Spleen (tissue), 11 donors: ENCODE measurements around the gene PLA2G12A. TPM values are rescaled to one million over a fixed set of nuclear protein-coding genes. Genes with fewer than 3 reads are reported as not detected.

Experiments used
- DNase-seq: peaks from one replicate; pipeline ENCODE4 v3.0.0-alpha.2; 2020
- H3K27ac ChIP-seq, 8 donors: fragments of 200-600 bp; sonication (generic) in 7 of 8; 1 replicate in 4 of 8; 2 replicates in 4 of 8; pipeline versions ENCODE4 v1.5.0 to v1.8.0; 2016 to 2021; ENCODE audit warnings: inconsistent platforms in 4 of 8, mild to moderate bottlenecking in 4 of 8, moderate library complexity in 1 of 8
- H3K27me3 ChIP-seq, 7 donors: fragments of 200-600 bp; sonication (generic) in 6 of 7; replicated peaks in 1 of 7; 1 replicate in 4 of 7; 2 replicates in 3 of 7; pipeline versions ENCODE4 v1.5.0 to v1.8.0; 2016 to 2021; ENCODE audit warnings: inconsistent platforms in 3 of 7, mild to moderate bottlenecking in 1 of 7
- H3K36me3 ChIP-seq, 6 donors: fragments of 200-600 bp; sonication (generic) in 5 of 6; 1 replicate in 4 of 6; 2 replicates in 2 of 6; pipeline versions ENCODE4 v1.5.0 to v1.8.0; 2016 to 2021; ENCODE audit warnings: inconsistent platforms in 2 of 6
- H3K4me1 ChIP-seq, 6 donors: fragments of 200-600 bp; sonication (generic) in 5 of 6; 1 replicate in 3 of 6; 2 replicates in 3 of 6; pipeline versions ENCODE4 v1.5.0 to v1.8.0; 2016 to 2021; ENCODE audit warnings: inconsistent platforms in 3 of 6
- H3K4me3 ChIP-seq, 8 donors: fragments of 200-600 bp; sonication (generic) in 7 of 8; 1 replicate in 4 of 8; 2 replicates in 4 of 8; pipeline versions ENCODE4 v1.5.0 to v1.8.0; 2016 to 2021; ENCODE audit warnings: inconsistent platforms in 4 of 8, mild to moderate bottlenecking in 4 of 8, moderate library complexity in 2 of 8
- H3K9me3 ChIP-seq, 8 donors: fragments of 200-600 bp; sonication (generic) in 7 of 8; 1 replicate in 4 of 8; 2 replicates in 4 of 8; pipeline versions ENCODE4 v1.5.0 to v1.8.0; 2016 to 2021; ENCODE audit warnings: inconsistent platforms in 4 of 8
- POLR2A ChIP-seq, 3 donors: fragments of 450-650 bp; IDR thresholded peaks; one replicate each; pipeline ENCODE4 v1.5.1; 2017; ENCODE audit warnings: antibody characterized with exemption in 3 of 3, mild to moderate bottlenecking in 1 of 3
- POLR2AphosphoS5 ChIP-seq, 3 donors: sonication (generic); formaldehyde crosslinking; IDR thresholded peaks; one replicate each; pipeline ENCODE4 v1.5.1; 2017; ENCODE audit warnings: antibody characterized with exemption in 3 of 3
- WGBS, 5 donors: extraction: QIAGEN DNeasy Blood & Tissue Kit in 3 of 5; methylation state at CpG; one replicate each; pipeline versions ENCODE4 v1.1.5 to v1.1.7; 2013 to 2018; 5-methylcytosine and 5-hydroxymethylcytosine counted together
- intact Hi-C: fragments of 100-400 bp; cut with DNase I; formaldehyde crosslinking; loops from one replicate; pipeline ENCODE4 v1.15.0; 2023; ENCODE audit warnings: low total_unique reads
- polyA plus RNA-seq, 3 donors: library from polyadenylated mRNA; stranded (reverse); fragments of 200-250 nt; gene quantifications; one replicate each; pipeline ENCODE4 v1.2.1, GENCODE V29; 2013
- total RNA-seq, 7 donors: library from RNA; depleted of rRNA in 3 of 7; stranded (reverse); fragments of >200 nt in 3 of 7; fragmentation: NEBNext Ultra II Directional in 4 of 7; extraction: Animal tissue kit (Norgen Biotek cat#: 25700) in 4 of 7; gene quantifications; one replicate each; pipeline versions ENCODE4 v1.1.0 to v1.2.1, GENCODE V29; 2016 to 2021
- TF ChIP-seq, protein P1 (sequence below), 11 experiments: fragments of 200-600 bp in 7 of 11; fragments of 450-650 bp in 4 of 11; sonication (generic) in 4 of 11; IDR thresholded peaks in 8 of 11; conservative IDR thresholded peaks in 3 of 11; 1 replicate in 7 of 11; 2 replicates in 4 of 11; pipeline versions ENCODE4 v1.4.0 to v1.8.0; 2016 to 2021; ENCODE audit warnings: antibody characterized with exemption in 11 of 11, inconsistent platforms in 4 of 11, mild to moderate bottlenecking in 1 of 11
- donor health status: healthy with polysubstance abuse.
- donor health status: DM: no; HTN: no; CAD: no; lungs with moderate emphysema.
- donor health status: DM: no; HTN: no; CAD: no.
- donor health status: Bipolar disorder and iron deficiency.
- donor health status: healthy.
- donor health status: DM: no; HTN: no; CAD: no.
- donor health status: DM: yes; HTN: yes; CAD: no.

Gene PLA2G12A
- total and polyA plus RNA-seq, 10 donors, result 2.6 to 21.4 (median 15.8) TPM

DNA sequence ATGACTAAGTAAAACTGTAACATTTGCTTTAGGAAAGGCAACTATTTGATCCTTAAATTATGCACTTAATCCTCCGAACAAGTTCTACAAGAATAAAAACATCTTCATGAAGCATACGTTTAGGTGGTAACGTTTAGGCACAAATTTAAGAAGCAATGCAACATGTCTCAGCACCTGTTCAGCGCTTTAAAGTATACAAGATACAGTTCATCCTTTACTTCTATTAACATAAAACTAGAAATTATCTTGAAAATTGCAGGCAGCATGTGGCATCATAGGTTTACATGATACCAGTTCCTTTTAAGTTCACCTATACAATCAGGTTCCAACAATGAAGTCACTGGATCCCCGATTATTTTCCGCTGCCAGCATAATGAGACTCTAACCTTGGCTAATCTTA, 1.5 kb downstream of the PLA2G12A start:
- no peaks in the 10 kb centered on the region for H3K27me3 ChIP-seq
- 86 to 92% (median 88%) methylated on average over 6 of the region's 6 CpGs for WGBS, 5 donors
- peaks cover 7 to 34% (median 22%) of the 10 kb centered on the region in 6 donors for H3K4me1 ChIP-seq
- H3K36me3 ChIP-seq, result no peaks in the 10 kb centered on the region
- H3K27ac ChIP-seq, result no peak overlapping the region
- no peaks in the 10 kb centered on the region for H3K9me3 ChIP-seq
- no peak for TF ChIP-seq POLR2AphosphoS5 (IDR thresholded peaks at IDR 0.05)
- TF ChIP-seq, protein P1, sequence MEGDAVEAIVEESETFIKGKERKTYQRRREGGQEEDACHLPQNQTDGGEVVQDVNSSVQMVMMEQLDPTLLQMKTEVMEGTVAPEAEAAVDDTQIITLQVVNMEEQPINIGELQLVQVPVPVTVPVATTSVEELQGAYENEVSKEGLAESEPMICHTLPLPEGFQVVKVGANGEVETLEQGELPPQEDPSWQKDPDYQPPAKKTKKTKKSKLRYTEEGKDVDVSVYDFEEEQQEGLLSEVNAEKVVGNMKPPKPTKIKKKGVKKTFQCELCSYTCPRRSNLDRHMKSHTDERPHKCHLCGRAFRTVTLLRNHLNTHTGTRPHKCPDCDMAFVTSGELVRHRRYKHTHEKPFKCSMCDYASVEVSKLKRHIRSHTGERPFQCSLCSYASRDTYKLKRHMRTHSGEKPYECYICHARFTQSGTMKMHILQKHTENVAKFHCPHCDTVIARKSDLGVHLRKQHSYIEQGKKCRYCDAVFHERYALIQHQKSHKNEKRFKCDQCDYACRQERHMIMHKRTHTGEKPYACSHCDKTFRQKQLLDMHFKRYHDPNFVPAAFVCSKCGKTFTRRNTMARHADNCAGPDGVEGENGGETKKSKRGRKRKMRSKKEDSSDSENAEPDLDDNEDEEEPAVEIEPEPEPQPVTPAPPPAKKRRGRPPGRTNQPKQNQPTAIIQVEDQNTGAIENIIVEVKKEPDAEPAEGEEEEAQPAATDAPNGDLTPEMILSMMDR (IDR thresholded peaks at IDR 0.05 in 8 of 11, conservative IDR thresholded peaks at IDR 0.05 in 3 of 11), result no peak
- TF ChIP-seq POLR2A (IDR thresholded peaks at IDR 0.05), result no peak
- intact Hi-C loops, result no loop called here
- DNase-seq, result no peak
- H3K4me3 ChIP-seq, result peak overlapping the region in 5 of 8 donors; percentile 80 to 95 (median 88)

- DNase-seq, result no peak
- intact Hi-C loops, result no loop called here
- 71 to 83% (median 79%) methylated on average over 2 of the region's 2 CpGs for WGBS, 5 donors
- Histone ChIP-seq H3K9me3 (no peaks in the 10 kb centered on the region), H3K27me3 (no peaks in the 10 kb centered on the region), H3K36me3 (no peaks in the 10 kb centered on the region), H3K4me3 (no peak overlapping the region), H3K4me1 (peaks cover 0 to 16% (median 3%) of the 10 kb centered on the region in 6 donors), H3K27ac (peak overlapping the region in 1 of 8 donors; percentile 8)
- TF ChIP-seq POLR2A (IDR thresholded peaks at IDR 0.05), result no peak
- TF ChIP-seq POLR2AphosphoS5 (IDR thresholded peaks at IDR 0.05), result no peak
- TF ChIP-seq, protein P1 (IDR thresholded peaks at IDR 0.05 in 8 of 11, conservative IDR thresholded peaks at IDR 0.05 in 3 of 11), result no peak
Observed at GRCh38 chr4:109723110-109723509, 6.8 kb downstream of the PLA2G12A start.

DNA sequence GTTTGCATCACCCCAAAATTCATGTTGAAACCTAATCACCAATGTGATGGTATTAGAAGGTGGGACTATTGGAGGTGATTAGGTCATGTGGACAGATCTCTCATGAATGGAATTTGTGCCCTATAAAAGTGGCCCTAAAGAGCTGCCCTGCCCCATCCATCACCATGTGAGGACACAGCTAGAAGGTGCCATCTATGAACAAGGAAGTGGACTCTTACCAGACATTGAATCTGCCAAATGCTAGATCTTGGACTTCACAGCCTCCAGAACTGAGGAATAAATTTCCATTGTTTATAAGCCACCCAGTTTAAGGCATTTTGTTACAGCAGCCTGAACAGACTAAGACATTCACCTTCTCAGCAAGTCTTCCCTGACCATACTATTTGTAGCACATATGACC, 7.5 kb downstream of the PLA2G12A start:
- TF ChIP-seq, protein P1 (IDR thresholded peaks at IDR 0.05 in 8 of 11, conservative IDR thresholded peaks at IDR 0.05 in 3 of 11), result no peak
- no peak for TF ChIP-seq POLR2A (IDR thresholded peaks at IDR 0.05)
- TF ChIP-seq POLR2AphosphoS5 (IDR thresholded peaks at IDR 0.05), result no peak
- no peak for DNase-seq
- Histone ChIP-seq H3K36me3 (peaks cover 0 to 4% (median 0%) of the 10 kb centered on the region in 6 donors), H3K4me3 (no peak overlapping the region), H3K4me1 (peaks cover 0 to 8% (median 0%) of the 10 kb centered on the region in 6 donors), H3K9me3 (no peaks in the 10 kb centered on the region), H3K27ac (no peak overlapping the region), H3K27me3 (no peaks in the 10 kb centered on the region)
- intact Hi-C loops, result no loop called here

GRCh38 chr4:109721033-109721432, 8.8 kb downstream of the PLA2G12A start:
- no peaks in the 10 kb centered on the region for H3K27me3 ChIP-seq
- H3K4me1 ChIP-seq, result peaks cover 0 to 8% (median 0%) of the 10 kb centered on the region in 6 donors
- no peaks in the 10 kb centered on the region for H3K9me3 ChIP-seq
- intact Hi-C loops, result no loop called here
- no peak overlapping the region for H3K4me3 ChIP-seq
- 97 to 99% (median 98%) methylated on average over 7 of the region's 7 CpGs for WGBS, 5 donors
- no peak for DNase-seq
- peaks cover 0 to 17% (median 6%) of the 10 kb centered on the region in 6 donors for H3K36me3 ChIP-seq
- TF ChIP-seq, protein P1 (IDR thresholded peaks at IDR 0.05 in 8 of 11, conservative IDR thresholded peaks at IDR 0.05 in 3 of 11), result no peak
- TF ChIP-seq POLR2AphosphoS5 (IDR thresholded peaks at IDR 0.05) (no peak), POLR2A (IDR thresholded peaks at IDR 0.05) (no peak)
- H3K27ac ChIP-seq, result no peak overlapping the region
